Chondrocyte (in vitro differentiated cells): ENCODE results near the gene ORC2. TPM values are rescaled to one million over a fixed set of nuclear protein-coding genes. Genes with fewer than 3 reads are reported as not detected.
"Not testable (repeated sequence)": the region's sequence is repeated elsewhere in the genome, so short reads cannot be mapped to it uniquely, and the experiment has no call there.

Experiments
- DNase-seq: peaks from one replicate; pipeline ENCODE4 v3.0.0; 2021; ENCODE audit warnings: mixed read lengths, low spot score
- H3K27ac Mint-ChIP-seq: one replicate; pipeline ENCODE4 v1.8.0; 2021; ENCODE audit warnings: mild to moderate bottlenecking, moderate library complexity, mixed read lengths; ENCODE audit not compliant: unreplicated experiment
- H3K27me3 Mint-ChIP-seq: 2 replicates; pipeline ENCODE4 v1.8.0; 2021; ENCODE audit warnings: low read depth, mixed read lengths
- H3K36me3 Mint-ChIP-seq: 2 replicates; pipeline ENCODE4 v1.8.0; 2021; ENCODE audit warnings: low read depth, mixed read lengths
- H3K4me1 Mint-ChIP-seq: 2 replicates; pipeline ENCODE4 v1.8.0; 2021; ENCODE audit warnings: low read depth, mild to moderate bottlenecking, mixed read lengths
- H3K4me3 Mint-ChIP-seq: one replicate; pipeline ENCODE4 v1.8.0; 2021; ENCODE audit warnings: mild to moderate bottlenecking, moderate library complexity, mixed read lengths; ENCODE audit not compliant: unreplicated experiment
- H3K9me3 Mint-ChIP-seq: 2 replicates; pipeline ENCODE4 v1.8.0; 2021; ENCODE audit warnings: low read depth, mixed read lengths
- total RNA-seq: library from RNA; stranded (reverse); gene quantifications from 3 replicates; pipeline ENCODE4 v1.2.1, GENCODE V29; 2021
- TF ChIP-seq, protein P1 (sequence below): fragments of 200-600 bp; sonication (generic); IDR thresholded peaks from 2 replicates; pipeline ENCODE4 v1.5.0; 2021; ENCODE audit warnings: antibody characterized with exemption, mild to moderate bottlenecking, moderate library complexity

The ORC2 gene
- total RNA-seq, 1 donor from 2014 or later: 19.2 TPM

DNA sequence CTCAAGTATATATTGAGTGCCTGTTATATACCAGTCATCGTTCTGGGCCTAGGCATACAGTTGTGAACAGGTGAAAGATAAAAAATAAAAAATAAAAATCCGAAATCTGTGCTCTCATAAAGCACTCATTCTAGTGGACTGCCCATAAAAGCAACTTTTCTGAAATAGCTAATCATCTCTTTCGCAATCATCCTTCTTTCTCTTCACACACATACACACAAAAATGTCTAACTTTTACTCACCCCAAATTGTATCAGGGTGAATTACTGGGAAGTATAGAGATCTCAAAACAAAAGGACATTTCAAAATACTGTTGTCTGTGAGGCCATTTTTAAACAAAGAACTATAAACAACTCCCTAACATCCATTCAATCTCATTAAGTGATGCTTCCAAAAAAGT, 29.6 kb upstream of the ORC2 start:
- no peak overlapping the region for H3K27ac Mint-ChIP-seq
- H3K4me1 Mint-ChIP-seq: no peaks in the 10 kb centered on the region
- TF ChIP-seq, protein P1, sequence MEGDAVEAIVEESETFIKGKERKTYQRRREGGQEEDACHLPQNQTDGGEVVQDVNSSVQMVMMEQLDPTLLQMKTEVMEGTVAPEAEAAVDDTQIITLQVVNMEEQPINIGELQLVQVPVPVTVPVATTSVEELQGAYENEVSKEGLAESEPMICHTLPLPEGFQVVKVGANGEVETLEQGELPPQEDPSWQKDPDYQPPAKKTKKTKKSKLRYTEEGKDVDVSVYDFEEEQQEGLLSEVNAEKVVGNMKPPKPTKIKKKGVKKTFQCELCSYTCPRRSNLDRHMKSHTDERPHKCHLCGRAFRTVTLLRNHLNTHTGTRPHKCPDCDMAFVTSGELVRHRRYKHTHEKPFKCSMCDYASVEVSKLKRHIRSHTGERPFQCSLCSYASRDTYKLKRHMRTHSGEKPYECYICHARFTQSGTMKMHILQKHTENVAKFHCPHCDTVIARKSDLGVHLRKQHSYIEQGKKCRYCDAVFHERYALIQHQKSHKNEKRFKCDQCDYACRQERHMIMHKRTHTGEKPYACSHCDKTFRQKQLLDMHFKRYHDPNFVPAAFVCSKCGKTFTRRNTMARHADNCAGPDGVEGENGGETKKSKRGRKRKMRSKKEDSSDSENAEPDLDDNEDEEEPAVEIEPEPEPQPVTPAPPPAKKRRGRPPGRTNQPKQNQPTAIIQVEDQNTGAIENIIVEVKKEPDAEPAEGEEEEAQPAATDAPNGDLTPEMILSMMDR: no peak
- H3K4me3 Mint-ChIP-seq: no peak overlapping the region
- no peaks in the 10 kb centered on the region for H3K9me3 Mint-ChIP-seq
- DNase-seq: no peak
- H3K27me3 Mint-ChIP-seq: no peaks in the 10 kb centered on the region
- peaks cover 15% of the 10 kb centered on the region for H3K36me3 Mint-ChIP-seq

DNA sequence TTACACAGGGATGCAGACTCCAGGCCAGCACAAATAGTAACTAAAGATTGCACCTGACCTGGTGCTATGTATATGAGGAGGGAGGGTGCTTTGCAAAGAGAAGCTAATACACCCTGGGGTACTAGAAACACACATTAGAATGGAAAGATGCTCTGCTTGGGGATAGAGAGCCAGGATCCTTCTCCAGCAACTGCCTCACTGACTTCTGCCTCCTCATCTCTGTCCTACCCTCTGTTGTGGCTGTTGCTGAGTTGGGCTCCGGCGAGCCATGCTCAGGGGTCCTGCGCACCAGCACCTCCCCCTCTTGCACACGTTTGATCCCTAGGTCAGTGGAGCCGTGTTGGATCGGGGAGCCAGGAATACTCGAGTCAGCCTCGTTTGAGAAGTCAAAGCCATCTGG, 23.7 kb upstream of the ORC2 start:
- no peak overlapping the region for H3K4me3 Mint-ChIP-seq
- TF ChIP-seq, protein P1: no peak
- no peaks in the 10 kb centered on the region for H3K9me3 Mint-ChIP-seq
- peaks cover 9% of the 10 kb centered on the region for H3K36me3 Mint-ChIP-seq
- H3K27me3 Mint-ChIP-seq: no peaks in the 10 kb centered on the region
- peaks cover 9% of the 10 kb centered on the region for H3K4me1 Mint-ChIP-seq
- H3K27ac Mint-ChIP-seq: no peak overlapping the region
- no peak for DNase-seq

DNA sequence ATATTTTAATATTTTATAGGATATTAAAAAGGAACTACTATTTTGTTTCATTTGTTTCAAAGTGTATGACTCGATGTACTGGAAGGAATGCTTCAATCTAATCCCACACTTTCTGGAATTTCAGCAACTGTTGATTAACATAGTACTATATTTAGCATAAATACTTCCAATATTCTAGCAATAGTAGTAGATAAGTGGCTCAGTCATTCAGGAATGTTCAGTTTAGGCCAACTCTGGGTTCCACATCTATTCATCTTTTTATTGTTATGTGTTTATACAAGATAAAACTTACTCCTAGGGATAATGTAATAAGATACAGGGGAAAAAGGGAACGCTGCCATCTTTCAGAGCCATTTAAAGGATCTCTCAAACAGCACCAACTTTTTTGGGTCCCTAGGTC, 22.3 kb upstream of the ORC2 start:
- DNase-seq: no peak
- Mint-ChIP-seq H3K4me1 (peaks cover 9% of the 10 kb centered on the region), H3K27me3 (no peaks in the 10 kb centered on the region), H3K36me3 (peaks cover 9% of the 10 kb centered on the region), H3K4me3 (no peak overlapping the region), H3K9me3 (no peaks in the 10 kb centered on the region), H3K27ac (no peak overlapping the region)
- TF ChIP-seq, protein P1: no peak

DNA sequence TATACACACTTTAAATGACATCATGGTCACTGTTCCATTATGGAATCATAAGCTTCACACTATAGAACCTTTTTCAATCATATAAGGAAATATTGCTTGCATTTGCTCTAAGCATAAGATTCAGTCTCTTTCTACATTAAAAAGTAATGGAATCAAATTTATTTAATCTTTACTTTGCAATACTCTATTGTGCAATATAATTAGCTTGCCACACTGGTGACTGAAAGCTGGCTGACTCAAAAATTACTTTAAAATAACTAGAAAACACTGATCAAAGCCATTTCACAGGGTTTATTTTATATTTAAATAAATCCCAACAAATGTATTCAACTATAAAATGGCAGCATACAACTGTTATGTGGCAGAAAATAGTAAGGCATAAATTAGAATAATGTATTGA, 13.2 kb upstream of the ORC2 start:
- DNase-seq: no peak
- no peak overlapping the region for H3K27ac Mint-ChIP-seq
- TF ChIP-seq, protein P1: no peak
- H3K4me1 Mint-ChIP-seq: no peaks in the 10 kb centered on the region
- peaks cover 9% of the 10 kb centered on the region for H3K36me3 Mint-ChIP-seq
- no peak overlapping the region for H3K4me3 Mint-ChIP-seq
- H3K9me3 Mint-ChIP-seq: no peaks in the 10 kb centered on the region
- H3K27me3 Mint-ChIP-seq: no peaks in the 10 kb centered on the region

DNA sequence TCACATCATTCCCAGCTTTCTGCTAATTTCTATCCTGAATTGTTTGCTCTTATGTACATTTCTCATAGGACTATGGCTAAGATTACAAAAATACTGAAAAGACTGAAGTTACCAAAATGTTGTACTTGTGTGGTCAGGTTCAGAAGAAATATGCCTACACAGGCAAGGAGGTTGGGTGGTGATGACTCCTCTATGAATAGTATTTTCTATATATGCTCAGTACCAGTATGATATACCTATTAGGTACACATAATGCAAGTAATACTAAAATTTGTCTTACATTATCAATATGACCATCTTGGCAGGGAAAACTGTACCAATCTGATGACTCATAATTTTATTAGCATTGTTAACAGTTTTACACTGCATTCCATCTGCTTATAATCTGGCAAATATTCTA, 12.2 kb upstream of the ORC2 start:
- Mint-ChIP-seq H3K4me1 (no peaks in the 10 kb centered on the region), H3K4me3 (no peak overlapping the region), H3K27ac (no peak overlapping the region), H3K36me3 (peaks cover 2% of the 10 kb centered on the region), H3K9me3 (no peaks in the 10 kb centered on the region), H3K27me3 (no peaks in the 10 kb centered on the region)
- no peak for DNase-seq
- TF ChIP-seq, protein P1: no peak

DNA sequence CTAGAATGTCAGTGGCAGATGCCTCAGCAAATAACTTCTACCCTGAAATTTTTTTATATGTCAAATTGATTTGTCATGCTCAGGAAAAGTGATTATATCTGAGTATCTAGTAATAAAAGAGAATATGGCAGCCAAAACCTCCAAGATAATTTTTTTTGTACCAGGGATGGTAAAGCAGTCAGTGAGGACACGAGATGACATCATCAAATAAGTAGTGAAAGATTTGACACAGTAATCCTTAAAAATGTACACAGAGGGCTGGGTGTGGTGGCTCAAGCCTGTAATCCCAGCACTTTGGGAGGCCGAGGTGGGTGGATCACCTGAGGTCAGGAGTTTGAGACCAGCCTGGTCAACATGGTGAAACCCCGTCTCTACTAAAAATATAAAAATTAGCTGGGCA, 6.6 kb upstream of the ORC2 start:
- not testable (repeated sequence) for H3K27me3 Mint-ChIP-seq, H3K27ac Mint-ChIP-seq, H3K36me3 Mint-ChIP-seq, DNase-seq, H3K4me3 Mint-ChIP-seq, H3K9me3 Mint-ChIP-seq
- peaks cover 11% of the 10 kb centered on the region for H3K4me1 Mint-ChIP-seq
